Measurements from ENCODE around the gene TMEM63C.

DNA sequence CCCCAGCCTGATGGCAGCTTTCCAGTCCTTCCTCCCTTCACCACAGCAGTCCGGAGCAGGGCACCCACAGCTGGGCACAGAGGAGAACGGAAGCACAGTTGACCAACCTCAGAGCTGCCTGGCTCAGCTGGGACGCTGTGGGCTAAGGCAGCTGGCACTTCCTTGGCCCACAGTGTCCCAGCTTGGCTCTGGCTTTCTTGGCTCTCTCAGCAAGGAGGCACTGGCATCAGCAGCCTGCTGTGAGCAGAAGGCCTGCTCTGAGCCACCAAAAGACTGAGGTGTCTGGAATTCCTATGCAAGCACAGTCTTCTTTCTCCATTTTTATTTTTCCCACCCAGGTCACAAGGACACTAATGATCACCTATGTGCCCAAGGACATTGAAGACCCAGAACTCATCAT lies 56.8 kb downstream of the TMEM63C start:
- no peak for TF ChIP-seq TEAD4 (IDR thresholded peaks at IDR 0.05)
- TF ChIP-seq EP300 (IDR thresholded peaks at IDR 0.05; ENCODE audit: borderline replicate concordance), result no peak
- no peak for TF ChIP-seq TAF1 (IDR thresholded peaks at IDR 0.05; ENCODE audit: low read depth)
- TF ChIP-seq YY1 (IDR thresholded peaks at IDR 0.05; ENCODE audit: low read depth), result no peak
- TF ChIP-seq, protein P1, sequence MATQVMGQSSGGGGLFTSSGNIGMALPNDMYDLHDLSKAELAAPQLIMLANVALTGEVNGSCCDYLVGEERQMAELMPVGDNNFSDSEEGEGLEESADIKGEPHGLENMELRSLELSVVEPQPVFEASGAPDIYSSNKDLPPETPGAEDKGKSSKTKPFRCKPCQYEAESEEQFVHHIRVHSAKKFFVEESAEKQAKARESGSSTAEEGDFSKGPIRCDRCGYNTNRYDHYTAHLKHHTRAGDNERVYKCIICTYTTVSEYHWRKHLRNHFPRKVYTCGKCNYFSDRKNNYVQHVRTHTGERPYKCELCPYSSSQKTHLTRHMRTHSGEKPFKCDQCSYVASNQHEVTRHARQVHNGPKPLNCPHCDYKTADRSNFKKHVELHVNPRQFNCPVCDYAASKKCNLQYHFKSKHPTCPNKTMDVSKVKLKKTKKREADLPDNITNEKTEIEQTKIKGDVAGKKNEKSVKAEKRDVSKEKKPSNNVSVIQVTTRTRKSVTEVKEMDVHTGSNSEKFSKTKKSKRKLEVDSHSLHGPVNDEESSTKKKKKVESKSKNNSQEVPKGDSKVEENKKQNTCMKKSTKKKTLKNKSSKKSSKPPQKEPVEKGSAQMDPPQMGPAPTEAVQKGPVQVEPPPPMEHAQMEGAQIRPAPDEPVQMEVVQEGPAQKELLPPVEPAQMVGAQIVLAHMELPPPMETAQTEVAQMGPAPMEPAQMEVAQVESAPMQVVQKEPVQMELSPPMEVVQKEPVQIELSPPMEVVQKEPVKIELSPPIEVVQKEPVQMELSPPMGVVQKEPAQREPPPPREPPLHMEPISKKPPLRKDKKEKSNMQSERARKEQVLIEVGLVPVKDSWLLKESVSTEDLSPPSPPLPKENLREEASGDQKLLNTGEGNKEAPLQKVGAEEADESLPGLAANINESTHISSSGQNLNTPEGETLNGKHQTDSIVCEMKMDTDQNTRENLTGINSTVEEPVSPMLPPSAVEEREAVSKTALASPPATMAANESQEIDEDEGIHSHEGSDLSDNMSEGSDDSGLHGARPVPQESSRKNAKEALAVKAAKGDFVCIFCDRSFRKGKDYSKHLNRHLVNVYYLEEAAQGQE (IDR thresholded peaks at IDR 0.05; ENCODE audit: low read depth), result no peak
- TF ChIP-seq, protein P2, sequence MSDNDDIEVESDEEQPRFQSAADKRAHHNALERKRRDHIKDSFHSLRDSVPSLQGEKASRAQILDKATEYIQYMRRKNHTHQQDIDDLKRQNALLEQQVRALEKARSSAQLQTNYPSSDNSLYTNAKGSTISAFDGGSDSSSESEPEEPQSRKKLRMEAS (IDR thresholded peaks at IDR 0.05), result no peak
- TF ChIP-seq FOXM1 (IDR thresholded peaks at IDR 0.05; ENCODE audit: borderline replicate concordance, low read depth), result no peak
- TF ChIP-seq EGR1 (IDR thresholded peaks at IDR 0.05), result no peak
- TF ChIP-seq NFIC (IDR thresholded peaks at IDR 0.05), result no peak
- no peak for TF ChIP-seq CEBPB (IDR thresholded peaks at IDR 0.05)
- no peak for TF ChIP-seq TCF12 (IDR thresholded peaks at IDR 0.05; ENCODE audit: low read depth)
- TF ChIP-seq, protein P3, sequence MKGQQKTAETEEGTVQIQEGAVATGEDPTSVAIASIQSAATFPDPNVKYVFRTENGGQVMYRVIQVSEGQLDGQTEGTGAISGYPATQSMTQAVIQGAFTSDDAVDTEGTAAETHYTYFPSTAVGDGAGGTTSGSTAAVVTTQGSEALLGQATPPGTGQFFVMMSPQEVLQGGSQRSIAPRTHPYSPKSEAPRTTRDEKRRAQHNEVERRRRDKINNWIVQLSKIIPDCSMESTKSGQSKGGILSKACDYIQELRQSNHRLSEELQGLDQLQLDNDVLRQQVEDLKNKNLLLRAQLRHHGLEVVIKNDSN (IDR thresholded peaks at IDR 0.05), result no peak
